ENCODE measurements around the gene MRPL23.

- TF ChIP-seq SIN3A (IDR thresholded peaks at IDR 0.05; ENCODE audit: borderline replicate concordance in 2 of 2, control insufficient read depth in 1 of 2, low read depth in 2 of 2, low read length in 2 of 2): no peak
- TF ChIP-seq BRF2 (IDR thresholded peaks at IDR 0.05; ENCODE audit: borderline replicate concordance, insufficient read depth, insufficient read length): no peak
- TF ChIP-seq KHSRP (IDR thresholded peaks at IDR 0.05): no peak
- no peak for TF ChIP-seq SIN3B (IDR thresholded peaks at IDR 0.05; ENCODE audit: low read depth)
- no peak for TF ChIP-seq POLR2A (conservative IDR thresholded peaks at IDR 0.05)
- no peak for TF ChIP-seq SIX5 (IDR thresholded peaks at IDR 0.05; ENCODE audit: borderline replicate concordance in 1 of 2, insufficient read depth in 1 of 2, low read depth in 1 of 2, low read length in 2 of 2)
- TF ChIP-seq ZNF780A (CRISPR knock-in tag; IDR thresholded peaks at IDR 0.05): no peak
- no peak for TF ChIP-seq ZSCAN29 (IDR thresholded peaks at IDR 0.05)
- no peak for TF ChIP-seq TAF1 (IDR thresholded peaks at IDR 0.05; ENCODE audit: control insufficient read depth, extremely low read depth, insufficient read depth, low read length, severe bottlenecking)
Observed at GRCh38 chr11:1959786-1960185, 12.7 kb downstream of the MRPL23 start.

Data from K562 (cell line).